Stimulated activated CD4-positive, alpha-beta T cell treated with anti-CD3 and anti-CD28 coated beads, TNF-alpha, amount 100 ng/mL, for 48 hours (primary cell): ENCODE data around the gene BBS5.

Source experiments
- DNase-seq, 3 donors: peaks; one replicate each; pipeline ENCODE4 v3.0.0-alpha.2; 2020; ENCODE audit warnings: low read depth in 3 of 3

The BBS5 gene

GRCh38 chr2:169546756-169547155, 67.5 kb downstream of the BBS5 start:
- DNase-seq: no peak
